Skin epidermis (tissue), 12 donors: ENCODE data around the gene ADGRB3.

ENCODE experiments used
- H3K27ac ChIP-seq, 21 experiments: fragments of 200-600 bp; sonication (generic) in 11 of 21; one replicate each; pipeline ENCODE4 v1.5.0; 2020; ENCODE audit warnings: mild to moderate bottlenecking in 3 of 21, inconsistent platforms in 2 of 21, moderate library complexity in 2 of 21
- H3K4me3 ChIP-seq, 7 experiments: fragments of 200-600 bp; sonication (generic) in 2 of 7; one replicate each; pipeline ENCODE4 v1.5.0; 2020; ENCODE audit warnings: inconsistent platforms in 2 of 7, mild to moderate bottlenecking in 2 of 7, moderate library complexity in 1 of 7

ADGRB3 gene

GRCh38 chr6:69145062-69145461 is 510.0 kb downstream of the ADGRB3 start:
- Histone ChIP-seq H3K4me3 (no peak overlapping the region), H3K27ac (no peak overlapping the region)

GRCh38 chr6:69146385-69146784 is 511.3 kb downstream of the ADGRB3 start:
- H3K4me3 ChIP-seq: no peak overlapping the region
- no peak overlapping the region for H3K27ac ChIP-seq

- Histone ChIP-seq H3K4me3 (no peak overlapping the region), H3K27ac (no peak overlapping the region)
Observed at GRCh38 chr6:69155467-69155866, 520.4 kb downstream of the ADGRB3 start.

GRCh38 chr6:69162811-69163210 is 527.7 kb downstream of the ADGRB3 start:
- no peak overlapping the region for H3K27ac ChIP-seq
- no peak overlapping the region for H3K4me3 ChIP-seq

GRCh38 chr6:69164564-69165229 is 529.6 kb downstream of the ADGRB3 start:
- Histone ChIP-seq H3K27ac (no peak overlapping the region), H3K4me3 (no peak overlapping the region)

- Histone ChIP-seq H3K4me3 (no peak overlapping the region), H3K27ac (peak overlapping the region in 6 of 21 experiments; percentile 15 to 73 (median 46))
Observed at GRCh38 chr6:69179681-69180080, 544.6 kb downstream of the ADGRB3 start.

- peak overlapping the region in 9 of 21 experiments; percentile 15 to 73 (median 43) for H3K27ac ChIP-seq
- H3K4me3 ChIP-seq: no peak overlapping the region
Observed at GRCh38 chr6:69180361-69181067, 545.4 kb downstream of the ADGRB3 start.

- Histone ChIP-seq H3K27ac (no peak overlapping the region), H3K4me3 (no peak overlapping the region)
Observed at GRCh38 chr6:69181964-69182363, 546.9 kb downstream of the ADGRB3 start.

- no peak overlapping the region for H3K27ac ChIP-seq
- no peak overlapping the region for H3K4me3 ChIP-seq
Observed at GRCh38 chr6:69185276-69185675, 550.2 kb downstream of the ADGRB3 start.

GRCh38 chr6:69202768-69203167 is 567.7 kb downstream of the ADGRB3 start:
- no peak overlapping the region for H3K4me3 ChIP-seq
- H3K27ac ChIP-seq: no peak overlapping the region

GRCh38 chr6:69216127-69216526 is 581.0 kb downstream of the ADGRB3 start:
- Histone ChIP-seq H3K27ac (no peak overlapping the region), H3K4me3 (no peak overlapping the region)

GRCh38 chr6:69217343-69217742 is 582.3 kb downstream of the ADGRB3 start:
- Histone ChIP-seq H3K4me3 (no peak overlapping the region), H3K27ac (no peak overlapping the region)

- Histone ChIP-seq H3K4me3 (no peak overlapping the region), H3K27ac (no peak overlapping the region)
Observed at GRCh38 chr6:69220375-69220774, 585.3 kb downstream of the ADGRB3 start.

GRCh38 chr6:69232008-69232407 is 596.9 kb downstream of the ADGRB3 start:
- H3K27ac ChIP-seq: no peak overlapping the region
- H3K4me3 ChIP-seq: no peak overlapping the region

GRCh38 chr6:69232496-69232895 is 597.4 kb downstream of the ADGRB3 start:
- Histone ChIP-seq H3K27ac (no peak overlapping the region), H3K4me3 (no peak overlapping the region)

GRCh38 chr6:69232911-69233448 is 597.9 kb downstream of the ADGRB3 start:
- H3K27ac ChIP-seq: no peak overlapping the region
- H3K4me3 ChIP-seq: no peak overlapping the region

GRCh38 chr6:69238067-69238466 is 603.0 kb downstream of the ADGRB3 start:
- no peak overlapping the region for H3K27ac ChIP-seq
- no peak overlapping the region for H3K4me3 ChIP-seq

- Histone ChIP-seq H3K27ac (no peak overlapping the region), H3K4me3 (no peak overlapping the region)
Observed at GRCh38 chr6:69246983-69247382, 611.9 kb downstream of the ADGRB3 start.

- Histone ChIP-seq H3K27ac (no peak overlapping the region), H3K4me3 (no peak overlapping the region)
Observed at GRCh38 chr6:69261010-69261409, 625.9 kb downstream of the ADGRB3 start.

- H3K4me3 ChIP-seq: no peak overlapping the region
- H3K27ac ChIP-seq: no peak overlapping the region
Observed at GRCh38 chr6:69263297-69263696, 628.2 kb downstream of the ADGRB3 start.

GRCh38 chr6:69265090-69265489 is 630.0 kb downstream of the ADGRB3 start:
- H3K27ac ChIP-seq: no peak overlapping the region
- H3K4me3 ChIP-seq: no peak overlapping the region
